ENCODE measurements around the gene ARHGAP20. TPM values are rescaled to one million over a fixed set of nuclear protein-coding genes. Genes with fewer than 3 reads are reported as not detected.

Gene ARHGAP20
- total RNA-seq, 2 experiments from 2014 or later = not detected

DNA sequence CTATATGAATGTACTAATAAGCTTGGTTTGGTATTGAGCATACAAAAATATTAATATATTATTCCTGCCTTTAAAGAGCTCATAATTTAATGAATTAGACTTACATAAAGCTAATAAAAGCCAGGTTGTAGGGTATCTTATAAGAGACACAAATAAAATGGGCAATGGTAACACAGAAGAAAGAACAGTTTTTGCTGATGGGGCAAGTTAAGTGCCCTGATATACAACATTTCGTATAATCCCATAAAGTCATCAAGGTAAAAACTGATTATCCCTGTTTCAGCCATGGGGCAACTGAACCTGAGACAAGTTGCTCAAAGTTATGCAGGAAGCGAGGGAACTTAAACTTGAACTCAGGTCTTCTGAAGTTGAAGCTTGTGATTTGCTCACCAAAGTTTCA is 48.9 kb upstream of the ARHGAP20 start:
- no peak for ATAC-seq (ENCODE audit: poor library complexity)
- H3K36me3 ChIP-seq (ENCODE audit: insufficient read depth, low read length) = no peaks in the 10 kb centered on the region
- no peaks in the 10 kb centered on the region for H3K9me3 ChIP-seq (ENCODE audit: control insufficient read depth in 1 of 2, insufficient read depth in 1 of 2, low read length in 2 of 2)
- H3K9me3 Mint-ChIP-seq = no peaks in the 10 kb centered on the region
- H3K4me3 Mint-ChIP-seq = no peak overlapping the region
- ChIA-PET POLR2A (no interaction called here), CTCF (no interaction called here)
- no peak overlapping the region for H3K27ac ChIP-seq (ENCODE audit: low read depth in 1 of 2, low read length in 2 of 2)
- no peaks in the 10 kb centered on the region for H3K4me1 Mint-ChIP-seq (ENCODE audit: low read depth)
- H3K36me3 Mint-ChIP-seq (ENCODE audit: low read depth) = no peaks in the 10 kb centered on the region
- H3K27me3 Mint-ChIP-seq = peaks cover 36% of the 10 kb centered on the region
- no peak overlapping the region for H3K27ac Mint-ChIP-seq
- intact Hi-C loops (cut with DNase I, micrococcal nuclease) = no loop called here
- no peak for DNase-seq
- no peaks in the 10 kb centered on the region for H3K4me1 ChIP-seq (ENCODE audit: insufficient read depth, low read length)
- H3K27me3 ChIP-seq (ENCODE audit: control insufficient read depth in 1 of 2, insufficient read depth in 2 of 2, low read length in 2 of 2) = no peaks in the 10 kb centered on the region
- H3K4me3 ChIP-seq (ENCODE audit: low read length) = no peak overlapping the region
- TF ChIP-seq, protein P1, sequence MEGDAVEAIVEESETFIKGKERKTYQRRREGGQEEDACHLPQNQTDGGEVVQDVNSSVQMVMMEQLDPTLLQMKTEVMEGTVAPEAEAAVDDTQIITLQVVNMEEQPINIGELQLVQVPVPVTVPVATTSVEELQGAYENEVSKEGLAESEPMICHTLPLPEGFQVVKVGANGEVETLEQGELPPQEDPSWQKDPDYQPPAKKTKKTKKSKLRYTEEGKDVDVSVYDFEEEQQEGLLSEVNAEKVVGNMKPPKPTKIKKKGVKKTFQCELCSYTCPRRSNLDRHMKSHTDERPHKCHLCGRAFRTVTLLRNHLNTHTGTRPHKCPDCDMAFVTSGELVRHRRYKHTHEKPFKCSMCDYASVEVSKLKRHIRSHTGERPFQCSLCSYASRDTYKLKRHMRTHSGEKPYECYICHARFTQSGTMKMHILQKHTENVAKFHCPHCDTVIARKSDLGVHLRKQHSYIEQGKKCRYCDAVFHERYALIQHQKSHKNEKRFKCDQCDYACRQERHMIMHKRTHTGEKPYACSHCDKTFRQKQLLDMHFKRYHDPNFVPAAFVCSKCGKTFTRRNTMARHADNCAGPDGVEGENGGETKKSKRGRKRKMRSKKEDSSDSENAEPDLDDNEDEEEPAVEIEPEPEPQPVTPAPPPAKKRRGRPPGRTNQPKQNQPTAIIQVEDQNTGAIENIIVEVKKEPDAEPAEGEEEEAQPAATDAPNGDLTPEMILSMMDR (IDR thresholded peaks at IDR 0.05) = no peak

DNA sequence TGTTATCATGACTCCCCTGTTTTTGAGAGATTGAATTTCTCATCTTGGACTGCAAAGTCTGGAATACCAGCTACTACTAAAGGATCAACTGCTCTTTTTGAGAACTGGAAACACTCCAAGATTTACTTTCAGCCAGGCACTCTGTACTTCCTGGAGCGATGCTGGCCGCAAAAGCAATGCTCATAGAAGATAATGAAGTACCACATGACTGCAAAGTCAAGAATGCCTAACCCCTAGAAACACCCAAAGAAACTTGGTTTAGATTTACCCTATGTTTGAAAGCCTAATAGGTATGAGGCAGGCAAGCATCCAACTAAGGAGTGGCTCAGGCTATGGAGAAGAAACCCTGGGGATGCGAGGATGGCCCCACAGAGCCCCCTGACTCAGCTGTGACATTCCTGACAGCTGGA is 47.7 kb upstream of the ARHGAP20 start:
- ChIA-PET CTCF (no interaction called here), POLR2A (interaction anchor here (0.6 kb wide), 1 partner anchor 70 kb away, joined by 3 read pairs; no protein-coding TSS in a partner anchor)
- ATAC-seq (ENCODE audit: poor library complexity) = no peak
- Mint-ChIP-seq H3K27me3 (peaks cover 34% of the 10 kb centered on the region), H3K36me3 (ENCODE audit: low read depth) (no peaks in the 10 kb centered on the region), H3K4me3 (no peak overlapping the region), H3K27ac (no peak overlapping the region), H3K9me3 (no peaks in the 10 kb centered on the region), H3K4me1 (ENCODE audit: low read depth) (no peaks in the 10 kb centered on the region)
- H3K4me1 ChIP-seq (ENCODE audit: insufficient read depth, low read length) = no peaks in the 10 kb centered on the region
- TF ChIP-seq, protein P1 (IDR thresholded peaks at IDR 0.05) = no peak
- intact Hi-C loops (cut with DNase I, micrococcal nuclease) = no loop called here
- H3K9me3 ChIP-seq (ENCODE audit: control insufficient read depth in 1 of 2, insufficient read depth in 1 of 2, low read length in 2 of 2) = no peaks in the 10 kb centered on the region
- H3K27me3 ChIP-seq (ENCODE audit: control insufficient read depth in 1 of 2, insufficient read depth in 2 of 2, low read length in 2 of 2) = no peaks in the 10 kb centered on the region
- no peaks in the 10 kb centered on the region for H3K36me3 ChIP-seq (ENCODE audit: insufficient read depth, low read length)
- DNase-seq = no peak
- no peak overlapping the region for H3K27ac ChIP-seq (ENCODE audit: low read depth in 1 of 2, low read length in 2 of 2)
- no peak overlapping the region for H3K4me3 ChIP-seq (ENCODE audit: low read length)

DNA sequence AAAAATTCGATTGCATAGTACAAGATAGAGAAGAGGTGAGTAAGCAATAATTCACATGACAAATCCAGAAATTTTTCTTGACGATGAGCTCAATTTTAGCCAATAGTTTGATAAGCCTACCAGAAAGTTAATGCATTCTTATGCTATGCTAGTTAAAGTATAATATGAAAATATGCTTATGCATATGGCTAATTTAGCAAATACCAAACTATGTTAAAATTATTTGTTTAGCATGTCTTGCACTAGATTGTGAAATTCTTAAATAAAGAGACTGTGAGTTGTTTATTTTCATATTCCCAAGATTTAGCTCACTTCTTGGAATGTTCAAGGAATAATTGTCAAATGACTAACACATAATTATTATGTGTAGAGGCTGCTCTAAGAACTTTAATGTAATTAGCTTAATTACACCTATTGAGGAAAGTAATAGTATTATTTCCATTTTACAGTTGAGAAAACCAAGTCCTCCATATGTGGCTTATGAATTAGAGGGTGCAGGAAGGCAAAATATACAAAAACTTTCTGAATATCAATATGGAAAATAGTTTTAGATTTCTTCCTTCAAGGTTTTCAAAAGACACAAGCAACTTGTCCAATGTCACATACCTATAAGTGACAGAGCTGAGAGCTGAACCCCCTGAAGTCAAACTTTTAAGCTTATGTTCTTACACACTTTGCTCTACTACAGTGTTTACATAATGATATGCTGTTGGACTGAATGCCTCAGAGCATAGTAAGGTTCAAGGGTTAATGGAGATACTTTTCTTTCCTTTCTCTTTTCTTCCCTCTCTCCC is 45.9 kb upstream of the ARHGAP20 start:
- H3K9me3 Mint-ChIP-seq = peaks cover 2% of the 10 kb centered on the region
- no peak for ATAC-seq (ENCODE audit: poor library complexity)
- Histone ChIP-seq H3K36me3 (ENCODE audit: insufficient read depth, low read length) (no peaks in the 10 kb centered on the region), H3K27me3 (ENCODE audit: control insufficient read depth in 1 of 2, insufficient read depth in 2 of 2, low read length in 2 of 2) (no peaks in the 10 kb centered on the region), H3K9me3 (ENCODE audit: control insufficient read depth in 1 of 2, insufficient read depth in 1 of 2, low read length in 2 of 2) (peaks cover 0 to 3% of the 10 kb centered on the region in 2 experiments), H3K4me3 (ENCODE audit: low read length) (no peak overlapping the region), H3K4me1 (ENCODE audit: insufficient read depth, low read length) (no peaks in the 10 kb centered on the region), H3K27ac (ENCODE audit: low read depth in 1 of 2, low read length in 2 of 2) (no peak overlapping the region)
- ChIA-PET POLR2A (no interaction called here), CTCF (no interaction called here)
- no peak overlapping the region for H3K4me3 Mint-ChIP-seq
- TF ChIP-seq, protein P1 (IDR thresholded peaks at IDR 0.05) = no peak
- no peaks in the 10 kb centered on the region for H3K4me1 Mint-ChIP-seq (ENCODE audit: low read depth)
- no peaks in the 10 kb centered on the region for H3K36me3 Mint-ChIP-seq (ENCODE audit: low read depth)
- no peak for DNase-seq
- intact Hi-C loops (cut with DNase I, micrococcal nuclease) = no loop called here
- H3K27me3 Mint-ChIP-seq = peaks cover 34% of the 10 kb centered on the region
- no peak overlapping the region for H3K27ac Mint-ChIP-seq

Measured in CD4-positive, alpha-beta T cell (primary cell).